Measurements from ENCODE around the gene PARD3B.

Gene PARD3B

DNA sequence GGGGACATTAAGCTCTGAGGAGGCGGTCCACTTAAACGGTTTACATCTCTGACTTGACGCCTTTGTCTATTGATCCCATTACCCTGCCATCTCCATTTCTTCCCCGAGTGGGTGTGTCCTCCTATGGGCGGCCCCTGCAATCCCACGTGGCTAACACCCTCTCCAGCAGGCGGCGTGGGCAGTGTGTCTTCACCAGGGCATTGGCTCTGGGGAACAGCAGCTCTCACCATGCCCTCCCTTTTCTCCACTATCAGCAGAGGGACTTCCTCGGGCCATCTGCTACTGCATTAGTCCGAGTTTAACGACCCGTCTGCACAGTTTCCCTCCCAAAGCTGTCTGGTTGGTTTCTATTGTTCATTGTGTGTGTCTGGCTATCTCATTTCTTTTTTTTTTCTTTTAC, 625.1 kb downstream of the PARD3B start:
- no peaks in the 10 kb centered on the region for H3K4me1 ChIP-seq (ENCODE audit: low read length)
- H3K79me2 ChIP-seq (ENCODE audit: low read length): no peaks in the 10 kb centered on the region
- DNase-seq: no peak
- H3K36me3 ChIP-seq (replicated peaks; ENCODE audit: insufficient read depth, low read length): no peaks in the 10 kb centered on the region
- no peak overlapping the region for H3K4me3 ChIP-seq (ENCODE audit: low read length)
- no peaks in the 10 kb centered on the region for H3K9me2 ChIP-seq (replicated peaks; ENCODE audit: insufficient read depth, low read length)
- TF ChIP-seq EZH2phosphoT487 (IDR thresholded peaks at IDR 0.05; ENCODE audit: low read length) (no peak), CTCF (IDR thresholded peaks at IDR 0.05; ENCODE audit: low read length) (no peak), EZH2 (optimal IDR thresholded peaks at IDR 0.05; ENCODE audit: low read depth, low read length) (no peak)
- no peak overlapping the region for H3K4me2 ChIP-seq (ENCODE audit: low read depth, low read length)
- no peak overlapping the region for H3K27ac ChIP-seq (ENCODE audit: low read length)
- no peaks in the 10 kb centered on the region for H4K20me1 ChIP-seq (ENCODE audit: insufficient read depth, low read length)
- no peak overlapping the region for H2AFZ ChIP-seq (ENCODE audit: low read length)
- no peaks in the 10 kb centered on the region for H3K27me3 ChIP-seq (replicated peaks; ENCODE audit: insufficient read depth, low read length)
- H3F3A ChIP-seq (ENCODE audit: insufficient read depth, low read length): no peaks in the 10 kb centered on the region
- H3K9ac ChIP-seq (ENCODE audit: low read length): no peak overlapping the region
- H3K9me3 ChIP-seq (replicated peaks; ENCODE audit: insufficient read depth, low read length): no peaks in the 10 kb centered on the region

DNA sequence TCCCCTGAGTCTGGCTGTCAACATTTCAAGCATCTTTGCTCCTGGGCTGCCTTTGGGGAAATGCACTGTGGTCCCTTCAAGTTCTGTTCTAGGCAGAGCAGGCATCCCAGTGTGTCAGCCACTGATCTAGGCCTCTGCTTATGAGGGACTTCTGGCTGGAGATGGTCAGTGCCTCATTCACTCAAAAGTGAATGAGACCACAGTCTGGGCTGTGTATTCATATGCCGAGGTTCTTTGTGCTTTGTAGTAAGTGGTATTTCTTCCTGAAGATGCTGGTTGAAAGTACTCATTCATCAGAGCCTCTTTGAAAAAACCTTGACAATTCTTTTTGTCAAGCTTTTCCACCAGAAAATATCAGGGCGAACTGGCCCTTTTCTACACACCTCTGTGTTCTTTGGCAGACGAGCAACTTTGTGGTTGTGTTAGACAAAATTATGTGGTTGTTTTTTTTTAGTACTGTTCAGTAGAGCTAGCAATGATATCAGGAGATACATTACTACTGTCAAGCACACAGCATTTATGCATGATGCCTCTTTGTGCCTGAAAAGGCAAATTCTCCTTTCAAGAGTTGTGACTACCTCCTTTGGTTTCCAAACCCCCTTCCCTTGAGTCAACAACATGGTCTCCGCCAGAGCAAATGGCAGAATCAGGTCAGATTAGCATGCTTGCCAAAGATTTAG, 626.1 kb downstream of the PARD3B start:
- no peak for DNase-seq
- no peak overlapping the region for H2AFZ ChIP-seq (ENCODE audit: low read length)
- no peaks in the 10 kb centered on the region for H3K36me3 ChIP-seq (replicated peaks; ENCODE audit: insufficient read depth, low read length)
- H3K9me3 ChIP-seq (replicated peaks; ENCODE audit: insufficient read depth, low read length): no peaks in the 10 kb centered on the region
- no peak overlapping the region for H3K4me3 ChIP-seq (ENCODE audit: low read length)
- H3K4me2 ChIP-seq (ENCODE audit: low read depth, low read length): no peak overlapping the region
- H3K9me2 ChIP-seq (replicated peaks; ENCODE audit: insufficient read depth, low read length): no peaks in the 10 kb centered on the region
- no peak for TF ChIP-seq EZH2 (optimal IDR thresholded peaks at IDR 0.05; ENCODE audit: low read depth, low read length)
- no peak for TF ChIP-seq CTCF (IDR thresholded peaks at IDR 0.05; ENCODE audit: low read length)
- TF ChIP-seq EZH2phosphoT487 (IDR thresholded peaks at IDR 0.05; ENCODE audit: low read length): no peak
- H3K27me3 ChIP-seq (replicated peaks; ENCODE audit: insufficient read depth, low read length): no peaks in the 10 kb centered on the region
- H4K20me1 ChIP-seq (ENCODE audit: insufficient read depth, low read length): no peaks in the 10 kb centered on the region
- no peaks in the 10 kb centered on the region for H3K4me1 ChIP-seq (ENCODE audit: low read length)
- H3F3A ChIP-seq (ENCODE audit: insufficient read depth, low read length): no peaks in the 10 kb centered on the region
- H3K9ac ChIP-seq (ENCODE audit: low read length): no peak overlapping the region
- H3K79me2 ChIP-seq (ENCODE audit: low read length): no peaks in the 10 kb centered on the region
- H3K27ac ChIP-seq (ENCODE audit: low read length): no peak overlapping the region

DNA sequence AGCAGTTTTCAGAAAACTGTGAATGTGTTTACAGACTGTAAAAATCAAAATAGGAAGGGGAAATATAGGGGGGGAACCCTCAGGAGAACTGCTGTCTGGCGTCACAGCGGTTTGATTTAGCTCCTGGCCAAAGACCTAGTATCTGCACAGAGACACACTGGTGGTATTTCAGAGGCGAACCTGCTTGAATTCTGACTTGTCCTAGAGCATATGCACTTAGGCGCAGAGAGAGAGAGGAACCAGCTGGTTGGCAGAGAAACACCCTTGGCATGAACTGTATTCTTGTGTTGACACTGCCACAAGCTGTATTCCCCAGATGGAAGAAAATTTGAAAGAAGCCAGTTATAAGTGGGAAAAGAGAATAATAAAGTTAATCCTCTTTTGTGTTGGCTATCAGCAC, 630.6 kb downstream of the PARD3B start:
- H2AFZ ChIP-seq (ENCODE audit: low read length): no peak overlapping the region
- no peaks in the 10 kb centered on the region for H3K27me3 ChIP-seq (replicated peaks; ENCODE audit: insufficient read depth, low read length)
- H3K79me2 ChIP-seq (ENCODE audit: low read length): no peaks in the 10 kb centered on the region
- H3K4me1 ChIP-seq (ENCODE audit: low read length): no peaks in the 10 kb centered on the region
- H4K20me1 ChIP-seq (ENCODE audit: insufficient read depth, low read length): no peaks in the 10 kb centered on the region
- no peaks in the 10 kb centered on the region for H3F3A ChIP-seq (ENCODE audit: insufficient read depth, low read length)
- no peaks in the 10 kb centered on the region for H3K9me2 ChIP-seq (replicated peaks; ENCODE audit: insufficient read depth, low read length)
- no peak overlapping the region for H3K4me2 ChIP-seq (ENCODE audit: low read depth, low read length)
- H3K4me3 ChIP-seq (ENCODE audit: low read length): no peak overlapping the region
- no peak overlapping the region for H3K9ac ChIP-seq (ENCODE audit: low read length)
- H3K36me3 ChIP-seq (replicated peaks; ENCODE audit: insufficient read depth, low read length): no peaks in the 10 kb centered on the region
- TF ChIP-seq EZH2phosphoT487 (IDR thresholded peaks at IDR 0.05; ENCODE audit: low read length) (no peak), CTCF (IDR thresholded peaks at IDR 0.05; ENCODE audit: low read length) (no peak), EZH2 (optimal IDR thresholded peaks at IDR 0.05; ENCODE audit: low read depth, low read length) (no peak)
- no peak overlapping the region for H3K27ac ChIP-seq (ENCODE audit: low read length)
- no peaks in the 10 kb centered on the region for H3K9me3 ChIP-seq (replicated peaks; ENCODE audit: insufficient read depth, low read length)
- no peak for DNase-seq

Data from MM.1S (cell line).